HEK293 (cell line): ENCODE measurements around the gene RAET1L.
"Not testable (repeated sequence)": the region's sequence is repeated elsewhere in the genome, so short reads cannot be mapped to it uniquely, and the experiment has no call there.

Experiments
- CTCF ChIA-PET: fragments of 350-600 bp; formaldehyde crosslinking; extraction: SDS; loops from one replicate; lab custom pipeline; 2021; ENCODE audit warnings: antibody characterized with exemption; lab: Yijun Ruan, JAX
- POLR2A ChIA-PET: fragments of 300-600 bp; formaldehyde crosslinking; extraction: SDS; loops from one replicate; lab custom pipeline; 2020; ENCODE audit warnings: antibody characterized with exemption, inconsistent platforms; lab: Yijun Ruan, JAX
- H3K27ac ChIP-seq: fragments of 200-500 bp; sonication (Bioruptor generic); 2 replicates; pipeline ENCODE4 v1.5.1; 2014; ENCODE audit warnings: low read depth, low read length, control low read depth, inconsistent platforms; ENCODE audit errors: extremely low read depth
- H3K36me3 ChIP-seq, 2 experiments: fragments of 200-500 bp in 1 of 2; sonication (Bioruptor generic) in 1 of 2; 1 replicate in 1 of 2; 2 replicates in 1 of 2; pipeline ENCODE4 v1.5.1; 2014 to 2017; ENCODE audit warnings: inconsistent platforms in 2 of 2, low read length in 2 of 2; ENCODE audit not compliant: control insufficient read depth in 2 of 2, insufficient read depth in 1 of 2
- H3K4me1 ChIP-seq: fragments of 200-500 bp; sonication (Bioruptor generic); 2 replicates; pipeline ENCODE4 v1.5.1; 2014; ENCODE audit warnings: mild to moderate bottlenecking, low read length, inconsistent platforms; ENCODE audit not compliant: control insufficient read depth, insufficient read depth
- H3K4me3 ChIP-seq: 2 replicates; pipeline ENCODE4 v1.5.1; 2011; ENCODE audit warnings: low read depth, mild to moderate bottlenecking, control low read depth, low read length, moderate library complexity
- H3K9me3 ChIP-seq: fragments of 200-500 bp; sonication (Bioruptor generic); 2 replicates; pipeline ENCODE4 v1.5.1; 2014; ENCODE audit warnings: low read depth, low read length, inconsistent platforms; ENCODE audit not compliant: control insufficient read depth, insufficient read depth
- GLIS2 ChIP-seq: fragments of 450-650 bp; formaldehyde crosslinking; IDR thresholded peaks from 2 replicates; pipeline ENCODE4 v1.5.1; 2016; ENCODE audit warnings: missing biosample characterization, missing genetic modification characterization
- INSM2 ChIP-seq: fragments of 450-650 bp; formaldehyde crosslinking; IDR thresholded peaks from 2 replicates; pipeline ENCODE4 v1.5.1; 2016; ENCODE audit warnings: missing biosample characterization, missing genetic modification characterization
- OSR2 ChIP-seq: fragments of 450-650 bp; formaldehyde crosslinking; IDR thresholded peaks from 2 replicates; pipeline ENCODE4 v1.5.1; 2016; ENCODE audit warnings: missing biosample characterization, missing genetic modification characterization
- SCRT2 ChIP-seq: fragments of 450-650 bp; formaldehyde crosslinking; IDR thresholded peaks from 2 replicates; pipeline ENCODE4 v1.5.1; 2016; ENCODE audit warnings: missing biosample characterization, missing genetic modification characterization
- SETDB1 ChIP-seq: IDR thresholded peaks from one replicate; pipeline ENCODE4 v1.6.1; 2017; ENCODE audit warnings: mild to moderate bottlenecking, low read length, moderate library complexity, mixed read lengths; ENCODE audit not compliant: insufficient read length
- ZBTB1 ChIP-seq: fragments of 450-650 bp; formaldehyde crosslinking; IDR thresholded peaks from 2 replicates; pipeline ENCODE4 v1.5.1; 2016; ENCODE audit warnings: missing biosample characterization, missing genetic modification characterization
- ZNF23 ChIP-seq: fragments of 450-650 bp; formaldehyde crosslinking; IDR thresholded peaks from 2 replicates; pipeline ENCODE4 v1.5.1; 2016; ENCODE audit warnings: missing biosample characterization, missing genetic modification characterization, borderline replicate concordance
- ZNF292 ChIP-seq: fragments of 450-650 bp; formaldehyde crosslinking; IDR thresholded peaks from 2 replicates; pipeline ENCODE4 v1.5.1; 2016; ENCODE audit warnings: low read depth, missing biosample characterization, missing genetic modification characterization, borderline replicate concordance
- ZNF302 ChIP-seq: fragments of 450-650 bp; formaldehyde crosslinking; IDR thresholded peaks from 2 replicates; pipeline ENCODE4 v1.5.1; 2016; ENCODE audit warnings: missing biosample characterization, missing genetic modification characterization, low read depth
- ZNF366 ChIP-seq: fragments of 450-650 bp; formaldehyde crosslinking; conservative IDR thresholded peaks from 2 replicates; pipeline ENCODE4 v1.5.1; 2016; ENCODE audit warnings: missing biosample characterization, missing genetic modification characterization
- ZNF423 ChIP-seq: fragments of 450-650 bp; formaldehyde crosslinking; IDR thresholded peaks from 2 replicates; pipeline ENCODE4 v1.5.1; 2016; ENCODE audit warnings: missing biosample characterization, missing genetic modification characterization
- ZNF621 ChIP-seq: fragments of 450-650 bp; formaldehyde crosslinking; IDR thresholded peaks from 2 replicates; pipeline ENCODE4 v1.5.1; 2017; ENCODE audit warnings: missing biosample characterization, missing genetic modification characterization
- ZNF704 ChIP-seq: fragments of 450-650 bp; formaldehyde crosslinking; IDR thresholded peaks from 2 replicates; pipeline ENCODE4 v1.5.1; 2016; ENCODE audit warnings: missing biosample characterization, missing genetic modification characterization
- ZNF76 ChIP-seq: fragments of 450-650 bp; formaldehyde crosslinking; IDR thresholded peaks from 2 replicates; pipeline ENCODE4; 2016; ENCODE audit warnings: low read depth, missing biosample characterization, missing genetic modification characterization, borderline replicate concordance
- ZNF776 ChIP-seq: fragments of 450-650 bp; formaldehyde crosslinking; IDR thresholded peaks from 2 replicates; pipeline ENCODE4 v1.5.0; 2017; ENCODE audit warnings: missing biosample characterization, missing genetic modification characterization, borderline replicate concordance
- ZSCAN23 ChIP-seq: fragments of 450-650 bp; formaldehyde crosslinking; IDR thresholded peaks from 2 replicates; pipeline ENCODE4 v1.5.1; 2016; ENCODE audit warnings: missing biosample characterization, missing genetic modification characterization
- ZSCAN5A ChIP-seq: fragments of 450-650 bp; formaldehyde crosslinking; IDR thresholded peaks from 2 replicates; pipeline ENCODE4 v1.5.1; 2016; ENCODE audit warnings: missing biosample characterization, missing genetic modification characterization

Gene RAET1L

GRCh38 chr6:149974825-149975224 lies 50.5 kb downstream of the RAET1L start:
- POLR2A ChIA-PET: no interaction called here

GRCh38 chr6:149974394-149974793 lies 50.9 kb downstream of the RAET1L start:
- POLR2A ChIA-PET, H3K27ac ChIP-seq, H3K4me1 ChIP-seq, H3K36me3 ChIP-seq, H3K4me3 ChIP-seq, H3K9me3 ChIP-seq: not testable (repeated sequence)
- CTCF ChIA-PET: interaction anchor here (0.8 kb wide), 1 partner anchor 9 kb away, joined by 4 read pairs; no protein-coding TSS in a partner anchor

More at GRCh38 chr6:149974825-149975224, 50.5 kb downstream of the RAET1L start:
- Histone ChIP-seq H3K4me1 (no peaks in the 10 kb centered on the region), H3K36me3 (peaks cover 0 to 7% of the 10 kb centered on the region in 2 experiments; a peak in 2 of 3 replicates), H3K27ac (no peak overlapping the region), H3K9me3 (no peaks in the 10 kb centered on the region), H3K4me3 (no peak overlapping the region)
- no peak for TF ChIP-seq ZSCAN5A
- no peak for TF ChIP-seq ZSCAN23 (tag by site-specific recombination)
- TF ChIP-seq ZNF776 (tag by site-specific recombination): no peak
- no peak for TF ChIP-seq ZNF621
- TF ChIP-seq ZBTB1 (tag by site-specific recombination): no peak
- no peak for TF ChIP-seq SCRT2 (tag by site-specific recombination)
- TF ChIP-seq ZNF76 (tag by site-specific recombination): no peak
- TF ChIP-seq SETDB1: no peak
- TF ChIP-seq OSR2 (tag by site-specific recombination): no peak
- TF ChIP-seq ZNF366: no peak
- no peak for TF ChIP-seq GLIS2 (tag by site-specific recombination)
- TF ChIP-seq ZNF704 (tag by site-specific recombination): no peak
- TF ChIP-seq ZNF23 (tag by site-specific recombination): no peak
- CTCF ChIA-PET: no interaction called here

GRCh38 chr6:149969635-149970034 lies 55.7 kb downstream of the RAET1L start:
- TF ChIP-seq ZNF302 (tag by site-specific recombination) (no peak), ZNF292 (no peak), ZNF423 (no peak), INSM2 (tag by site-specific recombination) (no peak)
- ChIA-PET CTCF (interaction anchor here (0.7 to 1.2 kb wide), 2 partner anchors 29 to 434 kb away, joined by 3 to 4 read pairs; no protein-coding TSS in a partner anchor), POLR2A (interaction anchor here (0.6 kb wide), 1 partner anchor 289 kb away, joined by 4 read pairs; no protein-coding TSS in a partner anchor)
- peaks cover 0 to 10% of the 10 kb centered on the region in 2 experiments; a peak in 2 of 3 replicates for H3K36me3 ChIP-seq
- H3K4me3 ChIP-seq: no peak overlapping the region
- H3K4me1 ChIP-seq: no peaks in the 10 kb centered on the region; the same call in 1 of the 2 replicates
- no peaks in the 10 kb centered on the region for H3K9me3 ChIP-seq
- no peak overlapping the region for H3K27ac ChIP-seq

- POLR2A ChIA-PET, H3K36me3 ChIP-seq, H3K4me3 ChIP-seq, H3K9me3 ChIP-seq, H3K4me1 ChIP-seq, CTCF ChIA-PET, H3K27ac ChIP-seq: not testable (repeated sequence)
Measured at GRCh38 chr6:149968909-149969308, 56.4 kb downstream of the RAET1L start.
